ENCODE data around the gene CPNE5.

CPNE5 gene

GRCh38 chr6:36719126-36719525 is 120.1 kb downstream of the CPNE5 start:
- TF ChIP-seq, protein P1, sequence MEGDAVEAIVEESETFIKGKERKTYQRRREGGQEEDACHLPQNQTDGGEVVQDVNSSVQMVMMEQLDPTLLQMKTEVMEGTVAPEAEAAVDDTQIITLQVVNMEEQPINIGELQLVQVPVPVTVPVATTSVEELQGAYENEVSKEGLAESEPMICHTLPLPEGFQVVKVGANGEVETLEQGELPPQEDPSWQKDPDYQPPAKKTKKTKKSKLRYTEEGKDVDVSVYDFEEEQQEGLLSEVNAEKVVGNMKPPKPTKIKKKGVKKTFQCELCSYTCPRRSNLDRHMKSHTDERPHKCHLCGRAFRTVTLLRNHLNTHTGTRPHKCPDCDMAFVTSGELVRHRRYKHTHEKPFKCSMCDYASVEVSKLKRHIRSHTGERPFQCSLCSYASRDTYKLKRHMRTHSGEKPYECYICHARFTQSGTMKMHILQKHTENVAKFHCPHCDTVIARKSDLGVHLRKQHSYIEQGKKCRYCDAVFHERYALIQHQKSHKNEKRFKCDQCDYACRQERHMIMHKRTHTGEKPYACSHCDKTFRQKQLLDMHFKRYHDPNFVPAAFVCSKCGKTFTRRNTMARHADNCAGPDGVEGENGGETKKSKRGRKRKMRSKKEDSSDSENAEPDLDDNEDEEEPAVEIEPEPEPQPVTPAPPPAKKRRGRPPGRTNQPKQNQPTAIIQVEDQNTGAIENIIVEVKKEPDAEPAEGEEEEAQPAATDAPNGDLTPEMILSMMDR (IDR thresholded peaks at IDR 0.05; ENCODE audit: low read depth, low read length), result no peak
- in situ Hi-C loops (cut with HindIII; ENCODE audit: low sequenced_read_pairs), result no loop called here
- DNase-seq (ENCODE audit: low read depth, low spot score), result no peak
- H3K4me3 ChIP-seq (ENCODE audit: low read depth, low read length), result no peak overlapping the region

DNA sequence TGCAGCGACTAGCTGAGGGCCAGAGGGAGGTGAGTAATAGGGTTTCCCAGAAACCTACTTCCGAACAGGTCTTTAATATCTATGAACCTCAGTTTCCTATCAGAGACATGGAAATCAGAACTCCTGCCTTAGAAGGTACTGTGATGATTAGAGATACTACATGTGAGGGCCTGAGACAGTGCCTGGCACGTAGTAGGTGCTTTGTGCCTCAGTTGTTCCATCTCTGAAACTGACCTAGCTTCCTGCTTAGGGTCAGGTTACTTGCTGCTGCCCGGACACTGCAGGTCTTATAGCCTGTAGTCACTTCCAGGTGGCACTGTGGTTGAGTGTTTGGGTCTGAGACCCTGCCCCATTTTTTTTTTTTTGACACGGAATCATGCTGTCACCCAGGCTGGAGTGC is 120.7 kb downstream of the CPNE5 start:
- H3K4me3 ChIP-seq (ENCODE audit: low read depth, low read length), result no peak overlapping the region
- no peak for DNase-seq (ENCODE audit: low read depth, low spot score)
- in situ Hi-C loops (cut with HindIII; ENCODE audit: low sequenced_read_pairs), result no loop called here
- TF ChIP-seq, protein P1 (IDR thresholded peaks at IDR 0.05; ENCODE audit: low read depth, low read length), result no peak

DNA sequence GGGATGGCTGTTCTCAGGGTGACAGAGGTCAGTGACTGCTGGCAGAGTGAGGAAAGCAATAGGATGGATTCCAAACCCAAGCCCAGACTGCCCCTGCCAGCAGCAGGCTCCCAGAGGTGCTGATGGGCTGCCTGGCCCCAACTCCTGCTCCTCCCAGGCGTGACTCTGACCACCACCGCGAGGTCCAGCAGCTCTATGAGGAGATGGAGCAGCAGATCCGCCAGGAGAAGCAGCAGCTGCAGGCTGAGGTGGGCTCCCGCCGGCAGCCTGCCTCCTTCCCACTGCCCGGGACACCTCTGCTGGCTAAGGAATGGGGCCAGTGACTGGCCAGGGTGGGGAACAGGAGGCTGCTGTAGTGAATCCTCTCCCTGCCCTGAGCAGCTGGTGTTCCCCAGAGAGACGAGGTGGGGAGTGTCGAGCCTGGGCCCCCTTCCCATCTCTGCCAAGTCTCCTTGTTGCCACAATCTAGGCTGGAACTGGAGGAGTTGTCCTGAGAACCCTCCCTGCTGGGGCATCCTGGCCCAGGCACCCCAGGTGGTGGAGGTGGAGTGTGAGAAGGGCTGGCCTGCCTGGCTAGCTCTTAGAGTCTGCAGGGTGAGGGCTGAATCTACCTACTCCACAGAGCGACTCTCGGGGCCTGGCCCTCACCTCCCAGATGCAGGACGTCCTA is 121.2 kb downstream of the CPNE5 start:
- H3K4me3 ChIP-seq (ENCODE audit: low read depth, low read length), result no peak overlapping the region
- TF ChIP-seq, protein P1 (IDR thresholded peaks at IDR 0.05; ENCODE audit: low read depth, low read length), result no peak
- no peak for DNase-seq (ENCODE audit: low read depth, low spot score)
- in situ Hi-C loops (cut with HindIII; ENCODE audit: low sequenced_read_pairs), result no loop called here

GRCh38 chr6:36717231-36717825 is 121.9 kb downstream of the CPNE5 start:
- no peak for DNase-seq (ENCODE audit: low read depth, low spot score)
- in situ Hi-C loops (cut with HindIII; ENCODE audit: low sequenced_read_pairs), result no loop called here
- H3K4me3 ChIP-seq (ENCODE audit: low read depth, low read length), result no peak overlapping the region

GRCh38 chr6:36716476-36717093 is 122.7 kb downstream of the CPNE5 start:
- TF ChIP-seq, protein P1 (IDR thresholded peaks at IDR 0.05; ENCODE audit: low read depth, low read length), result no peak
- no peak for DNase-seq (ENCODE audit: low read depth, low spot score)
- in situ Hi-C loops (cut with HindIII; ENCODE audit: low sequenced_read_pairs), result no loop called here
- no peak overlapping the region for H3K4me3 ChIP-seq (ENCODE audit: low read depth, low read length)

More at GRCh38 chr6:36717231-36717825, 121.9 kb downstream of the CPNE5 start:
- TF ChIP-seq, protein P1 (IDR thresholded peaks at IDR 0.05; ENCODE audit: low read depth, low read length), result no peak

DNA sequence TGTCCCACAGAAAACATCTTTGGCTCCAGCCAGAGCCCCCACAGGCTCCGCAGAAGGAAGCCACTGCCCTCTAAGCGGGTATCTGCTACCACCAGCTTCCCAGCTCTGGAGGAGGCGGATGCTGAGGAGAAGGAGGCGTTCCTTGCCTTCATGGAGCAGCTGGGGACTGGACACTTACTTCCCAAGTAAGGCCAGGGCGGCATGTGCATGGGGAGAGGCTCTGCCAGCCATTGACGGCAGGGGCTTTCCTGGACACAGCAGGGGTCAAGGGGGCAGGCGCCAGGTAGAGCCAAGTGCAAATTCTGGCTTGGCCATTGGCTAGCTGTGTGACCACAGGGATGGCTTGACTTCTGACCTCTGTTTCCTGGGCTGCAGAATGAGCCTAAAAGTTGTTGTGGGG is 123.8 kb downstream of the CPNE5 start:
- H3K4me3 ChIP-seq (ENCODE audit: low read depth, low read length), result no peak overlapping the region
- no peak for DNase-seq (ENCODE audit: low read depth, low spot score)
- in situ Hi-C loops (cut with HindIII; ENCODE audit: low sequenced_read_pairs), result no loop called here
- TF ChIP-seq, protein P1 (IDR thresholded peaks at IDR 0.05; ENCODE audit: low read depth, low read length), result no peak
